Lower lobe of right lung (tissue), 2 donors: Measurements from ENCODE around the gene GPC6. TPM values are rescaled to one million over a fixed set of nuclear protein-coding genes. Genes with fewer than 3 reads are reported as not detected.

Experiments
- ATAC-seq, 2 donors: fragments of 200-7000 bp; cut with Tn5 transposase; one replicate each; pipeline ENCODE4 v1.9.1; 2020 to 2022; ENCODE audit warnings: mild to moderate bottlenecking in 2 of 2, moderate library complexity in 2 of 2
- DNase-seq: peaks from one replicate; pipeline ENCODE4 v3.0.0-alpha.2; 2020
- H3K27ac ChIP-seq: fragments of 200-600 bp; one replicate; pipeline ENCODE4 v1.8.0; 2022
- H3K27me3 ChIP-seq: fragments of 200-600 bp; one replicate; pipeline ENCODE4 v1.8.0; 2022; ENCODE audit warnings: low read depth
- H3K36me3 ChIP-seq: fragments of 200-600 bp; one replicate; pipeline ENCODE4 v1.8.0; 2022; ENCODE audit warnings: mild to moderate bottlenecking
- H3K4me1 ChIP-seq: fragments of 200-600 bp; one replicate; pipeline ENCODE4 v1.8.0; 2022
- H3K4me3 ChIP-seq: fragments of 200-600 bp; one replicate; pipeline ENCODE4 v1.8.0; 2022; ENCODE audit warnings: mild to moderate bottlenecking
- H3K9me3 ChIP-seq: fragments of 200-600 bp; one replicate; pipeline ENCODE4 v1.8.0; 2022
- intact Hi-C: fragments of 100-400 bp; cut with DNase I; formaldehyde crosslinking; loops from one replicate; pipeline ENCODE4 v1.11.0; 2022
- total RNA-seq: library from RNA; stranded (reverse); fragmentation: NEBNext Ultra II Directional; extraction: Animal tissue kit (Norgen Biotek cat#: 25700); gene quantifications from one replicate; pipeline ENCODE4 v1.2.1, GENCODE V29; 2021
- TF ChIP-seq, protein P1 (sequence below): fragments of 200-600 bp; IDR thresholded peaks from one replicate; pipeline ENCODE4 v1.8.0; 2022; ENCODE audit warnings: antibody characterized with exemption, mild to moderate bottlenecking
- donor health status: DM: no; HTN: yes; CAD: no; lungs with severe emphysema.

The GPC6 gene
- total RNA-seq, 1 donor from 2014 or later = 5.5 TPM

DNA sequence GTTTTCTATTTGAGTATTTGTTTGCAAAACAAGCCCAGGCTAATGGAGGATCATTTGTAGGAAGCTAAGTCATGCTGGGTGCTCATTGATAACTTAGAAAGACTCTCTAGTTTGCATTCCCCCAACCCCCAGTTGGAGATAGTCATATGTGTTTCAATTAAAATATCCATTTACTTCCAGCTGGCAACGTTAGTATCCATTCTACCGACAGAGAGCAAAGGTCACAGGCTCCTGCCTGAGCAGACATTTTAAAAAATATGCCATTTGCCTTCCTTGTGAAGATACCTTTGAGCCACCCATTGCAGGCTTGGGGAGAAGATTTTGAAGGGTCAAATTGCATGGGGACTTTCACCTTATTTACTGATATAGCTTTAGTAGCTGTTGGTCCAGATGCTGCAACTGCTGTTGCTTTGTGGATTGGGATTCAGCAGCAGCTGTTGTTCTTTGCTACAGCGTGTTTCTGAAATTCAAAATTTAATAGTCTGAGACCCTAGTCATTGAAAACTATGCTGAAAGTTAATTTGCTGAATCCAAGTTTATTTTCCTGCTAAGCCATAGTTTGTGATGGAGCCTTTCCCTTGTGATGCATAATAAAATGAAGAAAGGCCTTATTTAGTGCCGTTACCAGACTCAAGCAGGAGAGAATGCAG, 335.1 kb downstream of the GPC6 start:
- Histone ChIP-seq H3K4me3 (no peak overlapping the region), H3K4me1 (no peaks in the 10 kb centered on the region), H3K27ac (no peak overlapping the region), H3K27me3 (no peaks in the 10 kb centered on the region), H3K9me3 (no peaks in the 10 kb centered on the region), H3K36me3 (no peaks in the 10 kb centered on the region)
- TF ChIP-seq, protein P1, sequence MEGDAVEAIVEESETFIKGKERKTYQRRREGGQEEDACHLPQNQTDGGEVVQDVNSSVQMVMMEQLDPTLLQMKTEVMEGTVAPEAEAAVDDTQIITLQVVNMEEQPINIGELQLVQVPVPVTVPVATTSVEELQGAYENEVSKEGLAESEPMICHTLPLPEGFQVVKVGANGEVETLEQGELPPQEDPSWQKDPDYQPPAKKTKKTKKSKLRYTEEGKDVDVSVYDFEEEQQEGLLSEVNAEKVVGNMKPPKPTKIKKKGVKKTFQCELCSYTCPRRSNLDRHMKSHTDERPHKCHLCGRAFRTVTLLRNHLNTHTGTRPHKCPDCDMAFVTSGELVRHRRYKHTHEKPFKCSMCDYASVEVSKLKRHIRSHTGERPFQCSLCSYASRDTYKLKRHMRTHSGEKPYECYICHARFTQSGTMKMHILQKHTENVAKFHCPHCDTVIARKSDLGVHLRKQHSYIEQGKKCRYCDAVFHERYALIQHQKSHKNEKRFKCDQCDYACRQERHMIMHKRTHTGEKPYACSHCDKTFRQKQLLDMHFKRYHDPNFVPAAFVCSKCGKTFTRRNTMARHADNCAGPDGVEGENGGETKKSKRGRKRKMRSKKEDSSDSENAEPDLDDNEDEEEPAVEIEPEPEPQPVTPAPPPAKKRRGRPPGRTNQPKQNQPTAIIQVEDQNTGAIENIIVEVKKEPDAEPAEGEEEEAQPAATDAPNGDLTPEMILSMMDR = no peak
- ATAC-seq = no peak
- DNase-seq = no peak
- intact Hi-C loops = no loop called here

DNA sequence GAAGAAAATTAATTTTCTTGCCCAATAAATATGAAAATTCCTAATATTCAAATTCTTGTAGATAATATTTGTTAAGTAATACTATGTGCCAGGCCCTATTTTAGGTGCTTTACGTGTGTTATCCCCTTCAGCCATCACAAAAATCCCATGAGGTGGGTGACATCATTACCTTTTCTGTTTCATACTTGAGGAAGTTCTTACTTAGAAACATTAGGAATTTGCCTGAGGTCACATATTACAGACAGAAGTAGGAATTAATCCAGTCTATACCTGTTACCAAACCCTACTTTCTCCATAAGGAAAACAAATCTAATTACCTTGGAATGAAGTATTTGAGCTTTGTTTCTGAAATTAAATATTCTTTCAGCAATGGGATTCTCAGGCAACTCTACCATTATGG, 336.1 kb downstream of the GPC6 start:
- Histone ChIP-seq H3K36me3 (no peaks in the 10 kb centered on the region), H3K4me3 (no peak overlapping the region), H3K27me3 (no peaks in the 10 kb centered on the region), H3K9me3 (no peaks in the 10 kb centered on the region), H3K27ac (no peak overlapping the region), H3K4me1 (no peaks in the 10 kb centered on the region)
- DNase-seq (no peak), ATAC-seq (no peak)
- intact Hi-C loops = no loop called here
- TF ChIP-seq, protein P1 = no peak

DNA sequence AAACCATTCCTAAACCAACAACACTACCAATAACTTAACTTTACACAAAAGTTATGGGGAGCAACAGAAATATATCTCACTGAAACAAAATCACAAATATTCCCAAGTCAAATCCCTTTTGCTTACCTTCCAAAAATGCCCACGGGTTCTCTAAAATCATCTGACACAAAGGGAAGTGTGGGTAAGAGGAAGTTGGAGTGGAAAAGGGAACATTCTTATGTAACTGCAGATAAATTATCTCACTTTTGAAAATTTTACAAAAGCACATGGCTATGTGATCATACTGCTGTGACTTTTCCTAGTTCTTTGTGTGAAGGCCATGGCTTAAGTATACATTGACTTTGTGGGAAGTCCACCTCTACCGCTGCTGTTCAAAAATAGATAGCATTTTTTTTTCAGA, 350.5 kb downstream of the GPC6 start:
- H3K4me1 ChIP-seq = no peaks in the 10 kb centered on the region
- H3K36me3 ChIP-seq = no peaks in the 10 kb centered on the region
- intact Hi-C loops = no loop called here
- TF ChIP-seq, protein P1 = no peak
- DNase-seq (no peak), ATAC-seq (no peak)
- no peak overlapping the region for H3K27ac ChIP-seq
- no peaks in the 10 kb centered on the region for H3K9me3 ChIP-seq
- H3K4me3 ChIP-seq = no peak overlapping the region
- H3K27me3 ChIP-seq = no peaks in the 10 kb centered on the region

GRCh38 chr13:93589788-93590187, 363.2 kb downstream of the GPC6 start:
- H3K27ac ChIP-seq = no peak overlapping the region
- H3K4me1 ChIP-seq = no peaks in the 10 kb centered on the region
- DNase-seq (no peak), ATAC-seq (no peak)
- no peaks in the 10 kb centered on the region for H3K9me3 ChIP-seq
- H3K27me3 ChIP-seq = no peaks in the 10 kb centered on the region
- TF ChIP-seq, protein P1 = no peak
- H3K4me3 ChIP-seq = no peak overlapping the region
- no peaks in the 10 kb centered on the region for H3K36me3 ChIP-seq
- intact Hi-C loops = no loop called here

GRCh38 chr13:93603043-93603442, 376.4 kb downstream of the GPC6 start:
- H3K27ac ChIP-seq = no peak overlapping the region
- no peak for ATAC-seq
- no peaks in the 10 kb centered on the region for H3K4me1 ChIP-seq
- no peaks in the 10 kb centered on the region for H3K27me3 ChIP-seq
- DNase-seq = no peak
- no peak overlapping the region for H3K4me3 ChIP-seq
- no peaks in the 10 kb centered on the region for H3K36me3 ChIP-seq
- H3K9me3 ChIP-seq = no peaks in the 10 kb centered on the region
- TF ChIP-seq, protein P1 = no peak
- intact Hi-C loops = no loop called here
